ENCODE data around the gene EXTL1. TPM values are rescaled to one million over a fixed set of nuclear protein-coding genes. Genes with fewer than 3 reads are reported as not detected.

EXTL1 gene
- total RNA-seq, 6 experiments from 2014 or later, result 0.06 to 0.19 TPM; not detected in 4

GRCh38 chr1:26035203-26035958, 13.8 kb downstream of the EXTL1 start:
- no peaks in the 10 kb centered on the region for H3K36me3 ChIP-seq
- 0% methylated on average over 12 of the region's 60 CpGs for WGBS (ENCODE audit: insufficient coverage, low coverage, low lambda C conversion rate, missing lambda C conversion rate)
- peak overlapping the region; percentile 43 to 59 (median 56) for H3K27ac ChIP-seq
- H3K4me1 ChIP-seq, result no peaks in the 10 kb centered on the region
- ATAC-seq, result peak; percentile 95 to 97 (median 96)
- H3K9me3 ChIP-seq, result no peaks in the 10 kb centered on the region
- TF ChIP-seq POLR2A (IDR thresholded peaks at IDR 0.05), result peak; percentile 55
- TF ChIP-seq, protein P1, sequence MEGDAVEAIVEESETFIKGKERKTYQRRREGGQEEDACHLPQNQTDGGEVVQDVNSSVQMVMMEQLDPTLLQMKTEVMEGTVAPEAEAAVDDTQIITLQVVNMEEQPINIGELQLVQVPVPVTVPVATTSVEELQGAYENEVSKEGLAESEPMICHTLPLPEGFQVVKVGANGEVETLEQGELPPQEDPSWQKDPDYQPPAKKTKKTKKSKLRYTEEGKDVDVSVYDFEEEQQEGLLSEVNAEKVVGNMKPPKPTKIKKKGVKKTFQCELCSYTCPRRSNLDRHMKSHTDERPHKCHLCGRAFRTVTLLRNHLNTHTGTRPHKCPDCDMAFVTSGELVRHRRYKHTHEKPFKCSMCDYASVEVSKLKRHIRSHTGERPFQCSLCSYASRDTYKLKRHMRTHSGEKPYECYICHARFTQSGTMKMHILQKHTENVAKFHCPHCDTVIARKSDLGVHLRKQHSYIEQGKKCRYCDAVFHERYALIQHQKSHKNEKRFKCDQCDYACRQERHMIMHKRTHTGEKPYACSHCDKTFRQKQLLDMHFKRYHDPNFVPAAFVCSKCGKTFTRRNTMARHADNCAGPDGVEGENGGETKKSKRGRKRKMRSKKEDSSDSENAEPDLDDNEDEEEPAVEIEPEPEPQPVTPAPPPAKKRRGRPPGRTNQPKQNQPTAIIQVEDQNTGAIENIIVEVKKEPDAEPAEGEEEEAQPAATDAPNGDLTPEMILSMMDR (IDR thresholded peaks at IDR 0.05), result no peak
- peak; percentile 96 for DNase-seq
- H3K4me3 ChIP-seq, result peak overlapping the region; percentile 75 to 90 (median 82)
- intact Hi-C loops (cut with DNase I), result loop anchor here in 1 of 2 donors (10.0 kb wide), 1 partner anchor 119 kb away; the partner anchor contains the start of gene FAM110D
- no peaks in the 10 kb centered on the region for H3K27me3 ChIP-seq

GRCh38 chr1:26035959-26036755, 14.6 kb downstream of the EXTL1 start:
- DNase-seq (peak; percentile 84 to 85 (median 85)), ATAC-seq (peak; percentile 91 to 94 (median 93))
- no peak for TF ChIP-seq POLR2A (IDR thresholded peaks at IDR 0.05)
- TF ChIP-seq, protein P1 (IDR thresholded peaks at IDR 0.05), result peak; percentile 99
- 0% methylated on average over 28 of the region's 39 CpGs for WGBS (ENCODE audit: insufficient coverage, low coverage, low lambda C conversion rate, missing lambda C conversion rate)
- intact Hi-C loops (cut with DNase I), result loop anchor here in 1 of 2 donors (10.0 kb wide), 1 partner anchor 119 kb away; the partner anchor contains the start of gene FAM110D
- Histone ChIP-seq H3K27me3 (no peaks in the 10 kb centered on the region), H3K27ac (peak overlapping the region; percentile 43 to 59 (median 56)), H3K36me3 (no peaks in the 10 kb centered on the region), H3K4me3 (peak overlapping the region; percentile 75 to 90 (median 82)), H3K4me1 (no peaks in the 10 kb centered on the region), H3K9me3 (no peaks in the 10 kb centered on the region)

GRCh38 chr1:26036756-26037281, 15.2 kb downstream of the EXTL1 start:
- intact Hi-C loops (cut with DNase I), result loop anchor here in 1 of 2 donors (10.0 kb wide), 1 partner anchor 118 kb away; the partner anchor contains the start of gene FAM110D
- H3K27ac ChIP-seq, result no peak overlapping the region
- H3K4me1 ChIP-seq, result no peaks in the 10 kb centered on the region
- no peak for DNase-seq
- H3K27me3 ChIP-seq, result no peaks in the 10 kb centered on the region
- TF ChIP-seq, protein P1 (IDR thresholded peaks at IDR 0.05), result no peak
- no peak for TF ChIP-seq POLR2A (IDR thresholded peaks at IDR 0.05)
- H3K9me3 ChIP-seq, result no peaks in the 10 kb centered on the region
- 50% methylated on average over 5 of the region's 11 CpGs for WGBS (ENCODE audit: insufficient coverage, low coverage, low lambda C conversion rate, missing lambda C conversion rate)
- ATAC-seq, result no peak
- no peaks in the 10 kb centered on the region for H3K36me3 ChIP-seq
- H3K4me3 ChIP-seq, result no peak overlapping the region

- ATAC-seq, result no peak
- H3K27me3 ChIP-seq, result no peaks in the 10 kb centered on the region
- no peaks in the 10 kb centered on the region for H3K36me3 ChIP-seq
- intact Hi-C loops (cut with DNase I), result loop anchor here in 1 of 2 donors (10.0 kb wide), 1 partner anchor 117 kb away; the partner anchor contains the start of gene FAM110D
- no peak overlapping the region for H3K4me3 ChIP-seq
- TF ChIP-seq POLR2A (IDR thresholded peaks at IDR 0.05), result no peak
- TF ChIP-seq, protein P1 (IDR thresholded peaks at IDR 0.05), result no peak
- DNase-seq, result no peak
- no peaks in the 10 kb centered on the region for H3K9me3 ChIP-seq
- H3K27ac ChIP-seq, result no peak overlapping the region
- no CpG with 5 or more reads among the region's 6 CpGs for WGBS (ENCODE audit: insufficient coverage, low coverage, low lambda C conversion rate, missing lambda C conversion rate)
- H3K4me1 ChIP-seq, result no peaks in the 10 kb centered on the region
Observed at GRCh38 chr1:26037904-26038303, 16.3 kb downstream of the EXTL1 start.
